Adrenal gland (tissue), 5 donors: ENCODE data around the gene WDR87.

Source experiments
- CTCF ChIP-seq, 6 experiments: fragments of 450-650 bp in 4 of 6; fragments of 200-600 bp in 2 of 6; sonication (generic) in 1 of 6; IDR thresholded peaks; 1 replicate in 5 of 6; 2 replicates in 1 of 6; pipeline versions ENCODE4 v1.5.1 to v1.8.0; 2016 to 2021; ENCODE audit warnings: antibody characterized with exemption in 6 of 6, mild to moderate bottlenecking in 2 of 6, moderate library complexity in 1 of 6
- POLR2A ChIP-seq, 2 donors: fragments of 450-650 bp; IDR thresholded peaks; one replicate each; pipeline ENCODE4 v1.6.1; 2017; ENCODE audit warnings: antibody characterized with exemption in 2 of 2, mild to moderate bottlenecking in 2 of 2, moderate library complexity in 1 of 2
- donor health status: DM: no; HTN: no; CAD: no.

DNA sequence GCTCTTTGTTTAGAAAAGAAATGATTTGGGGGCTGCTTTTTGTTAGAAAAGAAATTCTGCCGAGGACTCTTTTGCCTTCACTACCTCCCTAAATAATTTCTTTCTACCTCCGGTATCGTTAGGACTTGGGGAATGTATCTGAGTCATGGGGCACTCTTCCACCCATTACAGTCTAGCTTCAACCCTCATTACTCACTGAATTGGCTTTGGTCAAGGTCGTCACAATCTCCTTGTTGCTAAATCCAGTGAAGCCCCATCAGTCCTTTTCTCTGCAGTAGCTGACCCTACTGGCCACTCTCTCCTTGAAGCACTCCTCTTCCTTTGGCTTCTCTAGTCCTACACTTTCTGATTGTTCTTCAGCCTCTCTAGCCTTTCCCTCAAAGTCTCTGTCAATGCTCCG, 34.0 kb downstream of the WDR87 start:
- TF ChIP-seq CTCF (IDR thresholded peaks at IDR 0.05) (no peak), POLR2A (IDR thresholded peaks at IDR 0.05) (no peak)
